GM19463 (cell line): Measurements from ENCODE around the gene DEGS1.
"Not testable (repeated sequence)": the region's sequence is repeated elsewhere in the genome, so short reads cannot be mapped to it uniquely, and the experiment has no call there.

Experiments used
- ATAC-seq: cut with Tn5 transposase; IDR thresholded peaks from one replicate; pipeline ENCODE4 v1.9.1; 2021; ENCODE audit warnings: mild to moderate bottlenecking, moderate library complexity; ENCODE audit not compliant: unreplicated experiment

The DEGS1 gene

DNA sequence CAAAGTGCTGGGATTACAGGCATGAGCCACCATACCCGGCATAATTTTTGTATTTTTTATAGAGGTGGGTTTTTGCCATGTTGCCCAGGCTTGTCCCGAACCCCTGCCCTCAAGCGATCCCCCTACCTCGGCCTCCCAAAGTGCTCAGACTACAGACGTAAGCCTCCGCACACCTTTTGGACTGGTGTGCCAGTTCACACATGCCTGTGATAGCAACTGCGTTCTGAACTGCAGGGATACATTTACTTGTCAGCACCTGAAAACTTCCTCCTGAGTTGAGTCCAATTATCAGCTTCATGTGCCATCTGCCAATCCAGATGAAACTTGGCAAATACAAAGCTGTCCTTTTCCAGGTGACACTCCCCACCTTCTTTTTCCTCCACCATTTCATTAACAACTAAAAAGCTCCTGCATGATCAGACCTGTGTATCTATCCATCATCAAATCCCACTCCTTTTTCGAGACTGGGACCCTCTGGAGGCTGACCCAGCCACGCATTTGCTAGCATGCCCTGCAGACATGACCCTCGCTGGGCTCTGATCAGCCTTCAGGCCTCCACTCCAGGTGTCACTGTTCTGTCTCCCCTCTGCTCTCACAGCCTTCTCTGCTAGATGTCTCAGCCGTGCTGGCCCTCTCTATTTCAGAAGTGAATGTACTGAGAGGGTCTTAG is 2.1 kb upstream of the DEGS1 start:
- ATAC-seq = no peak

DNA sequence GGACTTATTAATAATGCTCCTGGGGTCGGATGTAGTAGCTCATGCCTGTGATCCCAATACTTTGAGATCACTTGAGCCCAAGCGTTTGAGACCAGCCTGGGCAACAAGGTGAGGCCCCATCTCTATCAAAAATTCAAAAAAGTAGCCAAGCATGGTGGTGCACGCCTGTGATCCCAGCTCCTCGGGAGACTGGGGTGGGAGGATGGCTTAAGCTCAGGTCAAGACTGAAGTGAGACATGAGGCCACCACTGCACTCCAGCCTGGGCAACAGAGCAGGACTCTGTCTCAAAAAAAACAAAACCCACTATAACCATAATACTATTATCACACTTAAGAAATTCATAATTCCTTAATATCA is 1.6 kb upstream of the DEGS1 start:
- no peak for ATAC-seq

DNA sequence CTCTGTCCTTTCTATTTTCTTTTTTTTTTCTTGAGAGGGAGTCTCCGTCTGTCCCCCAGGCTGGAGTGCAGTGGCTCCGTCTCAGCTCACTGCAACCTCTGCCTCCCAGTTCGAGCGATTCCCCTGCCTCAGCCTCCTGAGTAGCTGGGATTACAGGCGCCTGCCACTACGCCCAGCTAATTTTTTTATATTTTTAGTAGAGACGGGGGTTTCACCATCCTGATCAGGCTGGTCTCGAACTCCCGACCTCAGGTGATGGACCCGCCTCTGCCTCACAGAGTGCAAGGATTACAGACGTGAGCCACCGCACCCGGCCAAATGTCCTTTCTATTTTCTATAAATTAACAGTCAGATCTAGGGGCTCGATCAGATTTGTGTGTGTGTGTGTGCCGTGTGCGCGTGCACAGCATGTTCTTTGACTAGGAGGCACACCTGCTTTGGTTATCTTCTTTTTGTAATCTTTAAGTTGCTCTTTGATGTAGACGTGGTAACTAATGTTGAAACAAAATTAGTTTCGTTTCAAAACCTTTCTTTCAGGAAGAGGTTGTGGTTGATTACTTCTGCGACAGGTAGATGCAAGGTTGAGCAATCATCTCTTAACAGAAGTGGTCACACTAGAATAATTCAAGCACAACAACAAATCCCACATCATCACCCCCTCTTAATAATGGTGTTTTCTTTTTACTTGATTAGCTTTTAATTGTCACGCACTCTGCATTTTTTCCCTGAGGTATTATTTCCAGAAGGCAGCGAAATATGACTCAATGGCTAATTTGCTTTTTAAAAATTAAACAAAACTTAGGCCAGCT is 779 bp upstream of the DEGS1 start:
- peak; percentile 29 for ATAC-seq

DNA sequence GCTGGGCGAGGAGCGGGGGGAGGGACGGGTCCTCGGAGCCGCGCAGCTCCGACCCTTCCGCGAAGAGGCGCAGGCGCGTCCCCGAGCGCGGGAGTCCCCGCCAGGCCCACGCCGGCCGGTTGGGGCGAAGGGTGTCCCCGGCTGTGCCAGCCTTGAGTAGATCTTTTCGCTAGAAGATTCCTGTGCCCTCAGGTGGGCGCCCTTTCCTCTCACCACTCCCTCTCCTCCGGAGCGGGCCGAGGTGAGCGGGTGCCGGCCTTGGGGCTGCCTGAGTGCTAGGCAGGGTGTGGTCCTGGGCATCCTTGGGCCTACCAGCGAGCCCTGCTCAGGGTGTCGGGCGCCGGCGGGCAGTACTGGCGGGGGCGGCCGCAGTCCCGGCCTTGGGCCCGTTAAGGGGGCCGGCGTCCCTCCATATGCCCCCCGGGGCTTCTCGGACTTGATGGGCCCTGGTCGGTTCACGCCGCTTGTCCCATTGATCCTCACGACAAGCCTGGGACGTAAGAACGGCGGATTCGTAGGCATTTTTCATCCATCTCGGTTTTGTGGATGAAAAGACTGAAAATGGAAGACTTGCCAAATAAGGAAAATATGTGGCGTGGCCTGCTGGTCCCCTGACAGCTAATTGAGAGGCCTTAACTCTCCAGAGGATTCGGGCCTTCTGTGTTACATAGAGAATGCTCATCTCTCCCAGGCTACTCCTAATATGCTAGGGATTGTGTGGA is 712 bp downstream of the DEGS1 start:
- ATAC-seq = peak; percentile 55

DNA sequence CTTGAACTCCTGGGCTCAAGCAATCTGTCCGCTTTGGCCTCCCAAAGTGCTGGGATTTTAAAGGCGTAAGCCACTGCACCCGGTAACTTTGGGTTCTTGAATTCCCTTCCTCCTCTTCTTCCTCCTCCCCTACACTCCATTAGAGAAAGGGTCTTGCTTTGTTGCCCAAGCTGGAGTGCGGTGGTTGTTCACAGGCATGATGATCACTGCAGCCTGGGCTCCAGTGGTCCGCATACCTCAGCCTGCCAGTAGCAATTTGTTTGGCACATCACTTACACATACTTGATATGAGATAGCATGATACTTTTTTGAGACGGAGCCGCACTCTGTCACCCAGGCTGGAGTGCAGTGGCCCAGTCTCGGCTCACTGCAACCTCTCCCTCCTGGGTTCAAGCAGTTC is 2.2 kb downstream of the DEGS1 start:
- ATAC-seq = no peak

DNA sequence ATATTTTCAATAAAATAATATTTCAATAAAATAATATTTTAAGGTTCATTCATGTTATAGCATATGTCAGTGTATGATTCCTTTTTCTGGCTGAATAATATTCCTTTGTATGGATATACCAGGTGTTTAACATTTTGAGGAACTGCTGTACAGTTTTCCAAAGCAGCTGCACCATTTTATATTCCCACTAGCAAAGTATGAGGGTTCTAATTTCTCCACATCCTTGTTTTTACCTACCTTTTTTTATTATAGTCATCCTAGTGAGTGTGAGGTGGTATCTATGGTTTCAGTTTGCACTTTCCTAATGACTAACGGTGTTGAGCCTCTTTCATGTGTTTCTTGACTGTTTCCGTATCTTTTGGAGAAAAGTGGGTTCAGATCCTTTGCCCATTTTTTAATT is 5.2 kb downstream of the DEGS1 start:
- ATAC-seq = no peak

DNA sequence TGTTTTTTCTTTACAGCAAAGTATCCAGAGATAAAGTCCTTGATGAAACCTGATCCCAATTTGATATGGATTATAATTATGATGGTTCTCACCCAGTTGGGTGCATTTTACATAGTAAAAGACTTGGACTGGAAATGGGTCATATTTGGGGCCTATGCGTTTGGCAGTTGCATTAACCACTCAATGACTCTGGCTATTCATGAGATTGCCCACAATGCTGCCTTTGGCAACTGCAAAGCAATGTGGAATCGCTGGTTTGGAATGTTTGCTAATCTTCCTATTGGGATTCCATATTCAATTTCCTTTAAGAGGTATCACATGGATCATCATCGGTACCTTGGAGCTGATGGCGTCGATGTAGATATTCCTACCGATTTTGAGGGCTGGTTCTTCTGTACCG is 6.5 kb downstream of the DEGS1 start:
- ATAC-seq = no peak

DNA sequence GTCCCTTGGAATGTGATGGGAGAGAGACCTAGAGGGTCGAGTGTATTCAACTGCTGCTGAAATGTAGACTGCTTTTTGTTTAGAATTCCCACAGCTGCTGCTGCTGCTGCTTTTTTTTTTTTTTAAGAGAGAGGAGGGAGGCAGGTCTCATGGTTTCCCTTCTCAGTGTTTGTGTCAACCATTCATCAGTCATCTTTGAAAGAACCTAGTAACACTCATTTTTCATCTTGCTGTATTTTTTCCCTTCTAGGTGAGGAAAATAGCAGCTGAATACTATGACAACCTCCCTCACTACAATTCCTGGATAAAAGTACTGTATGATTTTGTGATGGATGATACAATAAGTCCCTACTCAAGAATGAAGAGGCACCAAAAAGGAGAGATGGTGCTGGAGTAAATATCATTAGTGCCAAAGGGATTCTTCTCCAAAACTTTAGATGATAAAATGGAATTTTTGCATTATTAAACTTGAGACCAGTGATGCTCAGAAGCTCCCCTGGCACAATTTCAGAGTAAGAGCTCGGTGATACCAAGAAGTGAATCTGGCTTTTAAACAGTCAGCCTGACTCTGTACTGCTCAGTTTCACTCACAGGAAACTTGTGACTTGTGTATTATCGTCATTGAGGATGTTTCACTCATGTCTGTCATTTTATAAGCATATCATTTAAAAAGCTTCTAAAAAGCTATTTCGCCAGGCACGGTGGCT is 9.2 kb downstream of the DEGS1 start:
- ATAC-seq = no peak

DNA sequence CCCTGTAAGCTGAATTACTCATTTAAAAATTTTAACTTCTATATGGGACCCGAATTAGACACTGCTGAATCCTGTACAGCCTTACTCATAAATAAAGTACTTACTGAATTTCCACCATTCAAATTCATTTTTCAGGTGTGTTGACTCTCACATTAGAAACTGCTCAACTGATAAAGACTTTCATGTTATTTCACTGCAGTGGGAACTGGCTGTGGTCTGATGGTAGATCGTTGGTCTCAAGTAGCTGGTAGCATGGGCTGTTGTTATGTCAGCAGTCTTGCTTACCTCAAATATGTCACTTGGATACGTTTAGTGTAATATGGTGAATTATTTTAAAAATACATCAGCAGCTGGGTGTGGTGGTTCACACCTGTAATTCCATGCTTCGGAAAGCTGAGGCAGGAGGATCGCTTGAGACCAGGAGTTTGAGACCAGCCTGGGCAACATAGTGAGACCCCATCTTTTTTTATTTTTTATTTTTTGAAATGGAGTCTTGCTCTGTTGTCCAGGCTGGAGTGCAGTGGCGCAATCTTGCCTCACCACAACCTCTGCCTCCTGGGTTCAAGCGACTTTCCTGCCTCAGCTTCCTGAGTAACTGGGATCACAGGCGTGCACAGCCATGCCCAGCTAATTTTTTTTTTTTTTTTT is 10.4 kb downstream of the DEGS1 start:
- no peak for ATAC-seq

DNA sequence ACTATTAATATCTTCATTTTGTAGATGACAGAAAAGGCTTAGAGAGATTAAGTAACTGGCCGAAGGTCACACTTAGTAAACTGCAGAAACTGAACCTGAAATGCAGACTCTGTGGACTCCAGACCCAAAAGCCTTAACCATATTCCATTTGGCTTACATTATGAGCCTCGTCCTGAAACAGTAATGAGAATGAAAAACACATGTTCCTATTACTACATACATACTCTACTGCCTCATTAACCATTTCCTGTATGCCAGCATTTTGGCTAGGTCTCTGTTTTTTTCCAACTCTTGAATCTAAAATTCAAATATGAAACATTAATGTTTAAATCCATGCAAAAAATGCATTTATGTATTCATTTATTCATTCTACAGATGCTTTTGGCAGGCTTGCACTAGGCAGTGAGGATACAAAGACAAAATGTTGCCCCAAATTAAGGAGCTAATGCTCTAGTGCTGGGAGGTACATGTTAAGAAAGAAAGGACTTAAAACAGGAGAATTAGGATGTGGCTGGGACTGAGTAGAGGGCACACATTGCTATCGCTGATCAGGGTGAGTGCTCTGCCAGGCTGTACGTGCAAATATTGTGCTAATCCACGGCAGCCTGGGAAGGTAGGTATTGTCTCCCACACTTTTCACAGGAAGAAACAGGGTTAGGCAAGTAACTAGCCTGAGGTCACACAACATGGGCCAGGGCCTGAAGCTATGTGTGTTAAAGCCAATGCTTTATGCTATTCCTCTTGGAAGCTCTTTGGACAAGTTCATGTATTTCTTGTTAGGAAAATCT is 14.0 kb downstream of the DEGS1 start:
- no peak for ATAC-seq

DNA sequence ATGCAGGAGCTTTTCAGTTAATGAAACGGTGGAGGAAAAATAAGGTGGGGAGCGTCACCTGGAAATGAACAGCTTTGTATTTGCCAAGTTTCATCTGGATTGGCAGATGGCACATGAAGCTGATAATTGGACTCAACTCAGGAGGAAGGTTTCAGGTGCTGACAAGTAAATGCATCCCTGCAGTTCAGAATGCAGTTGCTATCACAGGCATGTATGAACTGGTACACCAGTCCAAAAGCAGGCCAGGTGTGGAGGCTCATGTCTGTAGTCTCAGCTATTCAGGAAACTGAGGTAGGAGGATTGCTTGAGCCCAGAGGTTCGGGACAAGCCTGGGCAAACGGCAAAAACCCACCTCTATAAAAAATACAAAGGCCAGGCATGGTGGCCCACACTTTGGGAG is 15.5 kb downstream of the DEGS1 start:
- no peak for ATAC-seq

DNA sequence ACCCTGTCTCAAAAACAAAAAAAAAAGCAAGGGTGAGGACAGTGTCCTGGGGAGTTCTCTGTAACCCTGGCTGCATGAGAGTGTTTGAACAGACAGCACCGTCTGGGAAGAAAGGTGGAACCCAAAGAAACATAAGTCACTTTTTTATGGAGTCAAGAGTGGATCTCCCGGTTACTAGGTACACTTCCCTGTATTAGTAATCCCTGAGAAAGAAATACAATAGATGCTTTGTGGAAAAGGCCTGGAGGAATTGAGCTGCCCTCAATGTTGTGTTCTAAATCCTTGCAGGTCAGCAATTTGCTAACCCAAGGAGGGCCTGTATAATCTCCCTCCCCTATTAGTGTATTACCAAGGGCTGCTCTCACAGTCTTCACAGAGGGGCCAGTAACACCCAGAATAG is 16.6 kb downstream of the DEGS1 start:
- no peak for ATAC-seq

DNA sequence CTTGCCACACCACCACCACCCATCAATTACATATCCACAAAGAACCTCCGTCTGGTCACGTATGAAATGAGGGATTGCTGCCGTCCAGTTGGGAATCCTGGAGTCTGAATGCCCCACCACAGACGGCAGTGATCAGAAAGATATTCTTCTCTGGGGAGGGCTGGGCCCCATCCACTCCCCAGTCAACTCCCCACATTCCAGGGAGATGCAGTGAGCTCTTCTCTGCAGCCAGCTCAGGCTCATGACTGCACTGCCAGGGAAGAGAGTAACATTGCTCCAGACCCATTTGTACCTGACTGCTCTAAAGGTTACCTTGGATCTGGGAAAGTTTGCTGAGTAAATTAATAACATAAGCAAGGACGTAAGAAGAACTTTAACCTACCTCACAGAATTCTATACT is 18.3 kb downstream of the DEGS1 start:
- ATAC-seq = no peak

DNA sequence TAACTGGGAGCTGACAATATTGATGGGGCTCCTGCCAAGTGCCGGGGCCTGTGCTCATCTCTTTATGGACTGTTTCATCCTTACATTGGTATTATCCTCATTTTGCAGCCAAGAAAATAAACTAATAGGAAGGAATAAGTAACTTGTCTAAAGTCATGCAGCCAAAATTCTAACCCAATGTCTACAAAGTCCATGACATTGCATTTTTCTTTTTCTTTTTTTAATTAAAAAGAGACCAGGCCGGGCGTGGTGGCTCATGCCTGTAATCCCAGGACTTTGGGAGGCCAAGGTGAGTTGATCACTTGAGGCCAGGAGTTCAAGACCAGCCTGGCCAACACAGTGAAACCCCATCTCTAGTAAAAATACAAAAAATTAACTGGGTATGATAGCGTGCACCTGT is 18.8 kb downstream of the DEGS1 start:
- ATAC-seq = no peak

DNA sequence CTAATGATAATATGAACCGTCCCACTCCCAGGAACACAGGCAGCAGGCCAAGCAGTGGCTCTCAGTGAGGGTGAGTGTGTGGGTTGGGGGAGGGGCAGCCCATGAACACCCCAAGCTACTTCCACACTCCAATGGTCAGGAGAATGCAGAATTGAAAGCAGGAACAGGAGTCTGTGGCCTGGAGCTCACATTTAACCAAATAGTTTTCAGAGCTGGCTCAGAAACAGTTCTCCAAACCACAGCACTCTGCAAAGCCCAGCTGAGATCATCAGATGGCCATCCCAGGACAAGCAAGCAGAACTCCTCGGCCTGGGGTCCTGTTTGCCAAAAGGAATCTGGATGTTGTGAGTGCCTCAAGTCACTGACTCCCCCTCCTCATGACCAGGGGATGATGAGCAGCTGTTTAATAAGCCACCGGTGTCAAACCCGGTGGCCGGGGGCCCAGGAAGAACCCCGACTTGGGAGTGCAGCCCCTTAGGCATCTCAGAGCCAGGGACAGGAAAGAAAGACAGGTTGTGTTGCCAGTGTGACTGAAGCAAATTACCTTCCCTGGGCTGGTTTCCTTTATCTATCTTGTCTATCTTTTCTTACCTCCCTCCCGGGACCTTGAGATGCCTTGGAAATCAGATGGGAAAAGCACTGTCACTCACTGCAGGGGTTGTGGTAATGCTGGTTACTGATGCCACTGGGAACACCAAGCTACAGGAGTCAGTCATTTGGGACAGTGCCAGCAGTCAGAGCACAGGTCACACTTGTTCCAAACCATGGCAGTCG is 20.4 kb downstream of the DEGS1 start:
- ATAC-seq = peak; percentile 54

DNA sequence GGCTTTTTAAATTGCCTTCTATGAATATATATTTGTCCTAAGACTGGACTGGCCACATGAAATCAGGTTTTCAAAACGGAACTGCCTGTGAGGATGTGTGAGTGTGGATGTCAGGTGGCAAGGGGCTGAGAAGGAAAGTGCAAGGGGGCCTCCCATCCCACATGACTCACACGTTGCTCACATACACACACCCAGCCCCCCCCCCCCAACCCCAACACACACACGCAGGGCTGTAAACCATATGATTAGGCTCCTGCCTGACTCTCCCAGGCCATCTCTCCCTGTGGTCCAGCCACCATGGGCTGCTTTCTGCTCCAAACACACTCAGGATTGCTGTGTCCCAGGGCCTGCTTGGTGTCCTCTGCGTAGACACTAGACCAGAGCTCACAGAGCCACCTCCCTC is 22.4 kb downstream of the DEGS1 start:
- peak; percentile 39 for ATAC-seq

DNA sequence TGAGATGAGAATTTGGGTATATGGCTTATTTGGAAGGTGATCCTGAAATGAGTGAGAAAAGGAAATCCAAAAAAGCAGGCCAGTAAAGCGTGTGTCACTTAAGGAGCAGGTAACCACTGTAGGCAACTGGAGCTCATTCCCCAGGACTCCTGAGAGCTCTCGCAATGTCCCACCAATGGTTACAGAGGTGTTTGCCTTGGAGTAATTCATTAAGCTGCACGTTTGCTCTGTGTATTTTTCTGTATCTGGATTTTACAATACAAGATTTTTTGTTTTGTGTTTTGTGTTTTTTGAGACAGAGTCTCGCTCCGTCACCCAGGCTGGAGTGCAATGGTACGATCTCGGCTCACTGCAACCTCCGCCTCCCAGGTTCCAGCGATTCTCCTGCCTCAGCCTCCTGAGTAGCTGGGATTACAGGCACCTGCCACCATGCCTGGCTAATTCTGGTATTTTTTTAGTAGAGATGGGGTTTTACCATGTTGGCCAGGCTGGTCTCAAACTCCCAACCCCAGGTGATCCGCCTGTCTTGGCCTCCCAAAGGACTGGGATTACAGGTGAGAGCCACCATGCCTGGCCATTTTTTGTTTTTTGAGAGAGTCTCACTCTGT is 23.0 kb downstream of the DEGS1 start:
- not testable (repeated sequence) for ATAC-seq

DNA sequence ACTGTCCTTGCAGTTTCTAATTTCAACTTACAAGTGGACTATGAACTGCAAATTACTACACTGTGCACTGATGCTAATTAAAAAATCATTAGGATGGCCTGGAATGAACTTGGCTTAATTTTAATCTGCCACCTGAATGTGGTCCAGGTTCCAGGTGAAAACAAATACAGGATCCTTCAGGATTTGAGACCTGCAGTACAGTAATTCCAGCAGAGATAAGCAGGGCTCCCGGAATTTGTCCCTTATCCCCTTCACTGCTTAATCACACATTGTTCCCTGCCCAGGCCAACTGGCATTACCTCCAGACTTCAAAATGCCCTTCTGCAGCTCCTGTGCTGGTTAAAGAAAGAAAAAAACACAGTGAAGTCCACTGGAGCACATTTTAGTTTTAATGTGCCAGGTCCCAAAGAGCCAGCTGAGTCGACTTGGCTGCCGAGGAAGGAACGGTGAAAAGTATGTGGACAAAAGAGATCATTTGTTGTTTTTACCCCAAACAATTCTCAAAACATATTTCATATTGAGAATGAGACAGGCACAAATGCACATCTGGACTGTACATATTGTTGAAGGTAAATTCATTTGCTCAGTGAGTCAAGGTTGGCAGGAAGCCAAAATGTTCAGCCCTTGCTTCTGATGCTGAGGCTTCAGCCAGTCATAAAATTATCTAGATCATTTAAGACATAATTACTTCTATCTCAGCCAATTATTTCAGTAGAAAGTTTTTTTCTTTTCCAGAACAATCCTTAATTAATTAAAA is 28.3 kb downstream of the DEGS1 start:
- ATAC-seq = no peak
